GM21390 (cell line): Measurements from ENCODE around the gene CAMK2G.
A peak's percentile ranks its signal among the peaks of the same experiment; 100 is the strongest.
"Not testable (repeated sequence)": the region's sequence is repeated elsewhere in the genome, so short reads cannot be mapped to it uniquely, and the experiment has no call there.

ENCODE experiments used
- ATAC-seq: cut with Tn5 transposase; IDR thresholded peaks from one replicate; pipeline ENCODE4 v1.9.1; 2021; ENCODE audit not compliant: unreplicated experiment

The CAMK2G gene

GRCh38 chr10:73874267-73875138 lies at the start of gene CAMK2G:
Gene CAMK2G (minus strand): TSS chr10:73874555. CDS start chr10:73874461, 94 bp downstream.
- ATAC-seq = peak; percentile 86

- ATAC-seq = no peak
These were observed 48.4 kb upstream of the CAMK2G start for GRCh38 chr10:73922864-73923133.

GRCh38 chr10:73922007-73922863 lies 47.9 kb upstream of the CAMK2G start:
- ATAC-seq = no peak

GRCh38 chr10:73920089-73920488 lies 45.7 kb upstream of the CAMK2G start:
- no peak for ATAC-seq

- not testable (repeated sequence) for ATAC-seq
These were observed 45.1 kb upstream of the CAMK2G start for GRCh38 chr10:73919481-73919880.

- ATAC-seq = no peak
These were observed 43.4 kb upstream of the CAMK2G start for GRCh38 chr10:73917566-73918305.

GRCh38 chr10:73916761-73917470 lies 42.6 kb upstream of the CAMK2G start:
- no peak for ATAC-seq

GRCh38 chr10:73915206-73915851 lies 41.0 kb upstream of the CAMK2G start:
- ATAC-seq = no peak

- no peak for ATAC-seq
These were observed 39.7 kb upstream of the CAMK2G start for GRCh38 chr10:73914036-73914435.

- ATAC-seq = no peak
These were observed 37.2 kb upstream of the CAMK2G start for GRCh38 chr10:73911553-73912004.

GRCh38 chr10:73910764-73911552 lies 36.6 kb upstream of the CAMK2G start, which contains the start of gene PLAU:
Gene PLAU (plus strand): TSS chr10:73911132. CDS start chr10:73911556, 424 bp downstream.
- ATAC-seq = no peak

GRCh38 chr10:73910401-73910763 lies 36.0 kb upstream of the CAMK2G start:
- no peak for ATAC-seq

GRCh38 chr10:73909540-73910115 lies 35.3 kb upstream of the CAMK2G start:
- no peak for ATAC-seq

GRCh38 chr10:73908853-73909539 lies 34.6 kb upstream of the CAMK2G start:
- ATAC-seq = peak; percentile 41

GRCh38 chr10:73907841-73908517 lies 33.6 kb upstream of the CAMK2G start:
- ATAC-seq = no peak

GRCh38 chr10:73906524-73907447 lies 32.4 kb upstream of the CAMK2G start:
- no peak for ATAC-seq
